Endometrial microvascular endothelial cells (primary cell): ENCODE data around the gene TAPBP. TPM values are rescaled to one million over a fixed set of nuclear protein-coding genes. Genes with fewer than 3 reads are reported as not detected.
"Not testable (repeated sequence)": the region's sequence is repeated elsewhere in the genome, so short reads cannot be mapped to it uniquely, and the experiment has no call there.

Experiments
- in situ Hi-C: cut with HindIII; loops from 2 replicates; pipeline ENCODE4 v1.10.0; 2017; ENCODE audit warnings: low sequenced_read_pairs, low pct_unique_long_range_greater_than_20kb; ENCODE audit errors: inconsistent ontology term
- total RNA-seq: library from RNA; depleted of rRNA; stranded (reverse); fragments of >200 nt; gene quantifications from one replicate; pipeline ENCODE4 v1.2.3, GENCODE V29; 2015; ENCODE audit errors: inconsistent ontology term

Gene TAPBP
- total RNA-seq, 1 donor from 2014 or later, result 112 TPM

DNA sequence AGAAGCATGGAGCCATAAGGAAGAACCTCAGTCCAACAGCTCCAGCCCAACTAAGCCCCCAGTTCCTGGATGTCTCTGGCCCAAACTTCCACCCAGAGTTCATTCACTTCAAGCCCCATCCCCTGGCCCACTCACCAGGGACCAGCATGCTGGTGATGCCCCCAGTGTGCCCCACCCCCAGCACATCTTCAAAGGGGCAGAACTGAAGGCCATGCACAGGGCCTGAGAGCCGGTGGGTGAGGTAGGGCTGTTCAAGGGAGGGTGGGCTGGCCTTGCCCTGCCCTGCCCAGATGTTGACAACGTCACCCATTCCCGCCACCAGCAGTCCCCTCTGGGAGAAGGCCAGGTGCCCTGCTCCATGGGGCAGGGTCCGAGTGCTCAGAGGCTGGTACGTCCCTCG lies 33.3 kb downstream of the TAPBP start:
- in situ Hi-C loops, result no loop called here

- in situ Hi-C loops, result no loop called here
These were observed 33.8 kb downstream of the TAPBP start for GRCh38 chr6:33279971-33280511.

DNA sequence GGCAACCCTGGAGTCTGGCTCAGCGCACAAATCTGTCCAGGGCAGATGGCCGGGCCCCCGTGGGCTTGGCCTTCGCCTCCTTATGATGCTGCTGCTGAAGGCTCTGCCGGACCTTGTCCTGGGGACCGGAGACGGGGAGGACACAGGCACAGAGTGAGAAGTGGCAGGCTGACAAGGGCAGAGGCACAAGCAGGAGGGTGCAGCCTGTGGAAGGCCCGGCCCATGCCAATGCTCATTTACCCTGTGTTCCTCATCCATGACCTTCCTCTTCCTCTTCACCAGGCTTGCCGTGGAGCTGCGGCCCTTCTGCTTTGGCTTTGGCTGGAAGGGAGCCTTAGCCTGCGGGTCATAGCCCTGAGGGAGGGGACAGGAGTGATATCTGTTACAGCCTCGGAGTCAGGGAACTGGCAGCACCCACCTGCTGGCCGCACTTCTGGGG lies 34.6 kb downstream of the TAPBP start:
- in situ Hi-C loops, result no loop called here

DNA sequence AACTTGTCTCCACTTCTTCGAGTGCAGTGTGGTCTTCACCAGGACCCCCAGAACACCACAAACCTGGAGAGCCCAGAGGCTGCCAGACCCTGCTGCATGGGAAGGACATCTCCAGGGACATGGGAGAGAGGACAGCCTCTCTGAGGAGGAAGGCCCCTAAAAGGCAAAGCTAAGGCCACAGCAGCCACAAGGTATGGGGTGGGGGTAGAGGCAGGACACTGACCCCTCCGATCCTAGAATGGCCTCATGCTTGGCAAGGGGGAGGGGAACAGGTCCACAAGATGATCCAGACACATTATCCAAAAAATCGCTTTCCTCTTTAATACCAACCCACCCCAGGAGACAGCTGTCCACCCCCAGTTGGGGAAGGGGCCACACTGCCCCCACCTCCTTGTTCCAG lies 35.1 kb downstream of the TAPBP start:
- in situ Hi-C loops, result no loop called here

GRCh38 chr6:33278392-33278741 lies 35.5 kb downstream of the TAPBP start:
- in situ Hi-C loops, result no loop called here

GRCh38 chr6:33277663-33278391 lies 36.1 kb downstream of the TAPBP start:
- in situ Hi-C loops, result no loop called here

DNA sequence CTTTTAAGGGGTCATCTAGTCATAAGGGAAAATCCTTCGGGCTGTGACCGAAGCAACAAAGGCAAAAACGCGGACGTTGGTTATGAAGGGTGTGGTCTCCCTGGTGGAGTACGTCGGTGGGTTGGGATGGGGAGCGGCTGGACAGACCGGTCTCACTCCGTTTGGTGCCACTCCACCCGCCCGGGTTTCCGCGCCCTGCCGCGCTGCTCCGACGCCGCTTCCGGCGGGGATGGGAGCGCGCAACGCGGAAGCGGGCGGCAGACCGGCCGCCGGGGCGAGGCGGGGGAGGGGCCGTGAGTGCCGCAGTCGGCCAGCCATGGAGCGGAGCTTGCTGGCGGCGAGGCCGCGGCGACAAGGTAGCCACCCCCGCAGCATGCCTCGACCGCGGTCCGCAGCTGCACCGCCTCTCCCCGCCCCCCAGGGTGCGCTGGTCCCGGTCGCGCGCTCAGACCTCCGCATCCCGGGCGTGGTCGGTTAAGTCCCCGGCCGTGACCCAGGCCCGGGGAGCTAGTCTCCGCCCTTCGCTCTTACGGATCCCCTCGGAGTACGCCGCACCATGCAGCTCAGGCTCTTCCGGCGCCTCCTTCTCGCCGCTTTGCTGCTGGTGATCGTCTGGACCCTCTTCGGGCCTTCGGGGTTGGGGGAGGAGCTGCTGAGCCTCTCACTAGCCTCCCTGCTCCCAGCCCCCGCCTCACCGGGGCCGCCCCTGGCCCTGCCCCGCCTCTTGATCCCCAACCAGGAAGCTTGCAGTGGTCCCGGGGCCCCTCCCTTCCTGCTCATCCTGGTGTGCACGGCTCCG lies 36.8 kb downstream of the TAPBP start, which contains the start of gene B3GALT4:
B3GALT4 (plus strand) TSS at position 260 of the 799 bp plus-strand sequence; CDS start at position 557, 297 bp downstream.
- in situ Hi-C loops, result no loop called here

- in situ Hi-C loops, result no loop called here
These were observed 37.4 kb downstream of the TAPBP start for GRCh38 chr6:33276581-33276863.

GRCh38 chr6:33275795-33276580 lies 37.9 kb downstream of the TAPBP start:
- in situ Hi-C loops, result not testable (repeated sequence)

- in situ Hi-C loops, result no loop called here
These were observed 39.7 kb downstream of the TAPBP start for GRCh38 chr6:33273924-33274902.

DNA sequence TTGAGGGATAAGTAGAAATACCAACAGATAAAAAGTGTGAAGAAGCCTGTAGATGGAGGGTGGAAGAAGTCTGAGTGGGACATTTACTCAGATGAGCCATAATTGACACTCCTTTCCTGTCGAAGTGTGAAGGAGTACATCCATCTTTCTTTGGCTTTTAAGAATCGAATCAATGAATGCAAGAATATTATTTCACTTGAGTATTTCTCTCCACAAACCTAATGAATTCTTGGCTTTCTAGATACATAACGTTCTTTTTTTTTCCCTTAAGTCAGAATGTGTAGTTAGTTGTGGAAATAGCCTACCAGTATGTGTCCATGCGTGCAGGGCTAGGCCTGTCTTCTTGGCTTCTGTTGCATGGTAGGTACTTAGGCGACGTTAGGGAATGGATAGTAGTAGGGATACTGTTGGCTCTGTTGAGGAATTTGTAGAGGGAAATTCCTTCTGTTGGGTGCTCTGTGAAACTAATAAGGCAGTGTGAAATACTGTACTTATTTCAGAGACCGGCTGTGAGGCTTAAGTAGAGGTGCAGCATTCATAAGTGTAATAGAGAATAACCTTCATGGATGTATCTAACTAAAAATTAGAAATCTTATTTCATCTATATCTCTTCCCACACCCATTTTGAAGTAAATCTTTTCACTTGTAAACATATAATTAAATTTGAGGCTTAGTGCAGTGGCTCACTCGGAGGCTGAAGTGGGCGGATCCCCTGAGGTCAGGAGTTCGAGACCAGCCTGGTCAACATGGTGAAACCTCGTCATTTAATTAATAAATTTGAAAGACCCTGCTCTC lies 40.6 kb downstream of the TAPBP start:
- in situ Hi-C loops, result no loop called here

GRCh38 chr6:33272275-33273128 lies 41.4 kb downstream of the TAPBP start:
- in situ Hi-C loops, result no loop called here

GRCh38 chr6:33271468-33272274 lies 42.2 kb downstream of the TAPBP start, which contains the start of the genes RPS18 and VPS52:
Gene RPS18, plus strand, starts transcription at chr6:33272075. Its CDS starts 45 bp downstream, at chr6:33272120.
Gene VPS52, minus strand, starts transcription at chr6:33271876. Its CDS starts 201 bp downstream, at chr6:33271675.
- in situ Hi-C loops, result no loop called here

GRCh38 chr6:33271117-33271467 lies 42.8 kb downstream of the TAPBP start:
- in situ Hi-C loops, result no loop called here

GRCh38 chr6:33264015-33264414 lies 49.9 kb downstream of the TAPBP start:
- in situ Hi-C loops, result no loop called here

DNA sequence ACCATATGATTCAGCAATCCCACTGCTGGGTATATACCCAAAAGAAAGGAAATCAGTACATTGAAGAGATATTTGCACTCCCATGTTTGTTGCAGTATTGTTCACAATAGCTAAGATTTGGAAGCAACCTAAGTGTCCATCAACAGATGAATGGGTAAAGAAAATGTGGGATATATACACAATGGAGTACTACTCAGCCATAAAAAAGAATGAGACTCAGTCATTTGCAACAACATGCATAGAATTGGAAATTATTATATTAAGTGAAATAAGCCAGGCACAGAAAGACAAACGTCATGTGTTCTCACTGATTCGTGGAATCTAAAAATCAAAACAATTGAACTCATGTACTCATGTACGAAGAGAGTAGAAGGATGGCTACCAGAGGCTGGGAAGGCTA lies 51.4 kb downstream of the TAPBP start:
- in situ Hi-C loops, result not testable (repeated sequence)
